K562 (cell line): ENCODE results near the gene PLAC1. TPM values are rescaled to one million over a fixed set of nuclear protein-coding genes. Genes with fewer than 3 reads are reported as not detected.
A peak's percentile ranks its signal among the peaks of the same experiment; 100 is the strongest.

ENCODE experiments used
- ATAC-seq: fragments of 200-7000 bp; cut with Tn5 transposase; 3 replicates; pipeline ENCODE4 v1.9.1; 2020; ENCODE audit warnings: moderate library complexity
- BruUV-seq: library from RNA; stranded (reverse); fragments of 400-500 nt; replicated peaks from 2 replicates; lab custom pipeline; 2021; lab: Mats Ljungman, UMichigan
- CTCF ChIA-PET: fragments of 300-600 bp; formaldehyde crosslinking; extraction: SDS; loops from one replicate; lab custom pipeline; 2021; ENCODE audit warnings: low intra/inter-chr PET ratio; lab: Yijun Ruan, JAX
- POLR2A ChIA-PET: fragments of 300-600, 350-650 bp; sonication (Branson Sonifier 250); formaldehyde crosslinking; extraction: SDS; loops from one replicate; lab custom pipeline; 2021; ENCODE audit warnings: antibody characterized with exemption, inconsistent platforms; lab: Yijun Ruan, JAX
- DNase-seq, 4 experiments: peaks; one replicate each; pipeline versions ENCODE4 v3.0.0 to v3.0.0-alpha.2; 2011 to 2018; ENCODE audit warnings: low spot score in 3 of 4, mixed read lengths in 3 of 4; ENCODE audit errors: extremely low read depth in 1 of 4
- FAIRE-seq: peaks from 2 replicates; lab custom pipeline; 2011; peaks lifted over from hg19 to GRCh38; lab: Jason Lieb, UNC
- H2AFZ ChIP-seq: 2 replicates; pipeline ENCODE4 v1.6.0; 2011; ENCODE audit warnings: low read depth, low read length, control low read depth, inconsistent platforms
- H3K27ac ChIP-seq: fragments of 200-600 bp; 3 replicates; pipeline ENCODE4 v1.8.0; 2011; ENCODE audit warnings: low read depth, mild to moderate bottlenecking, control low read depth, inconsistent platforms, low read length, moderate library complexity, mixed read lengths; ENCODE audit errors: extremely low read depth
- H3K27me3 ChIP-seq, 2 experiments: fragments of 300-600 bp in 1 of 2; 2 replicates in 1 of 2; 3 replicates in 1 of 2; pipeline versions ENCODE4 v1.6.0 to v1.8.0; 2011; ENCODE audit warnings: inconsistent platforms in 2 of 2, low read length in 2 of 2, mild to moderate bottlenecking in 1 of 2, mixed read lengths in 1 of 2, moderate library complexity in 1 of 2; ENCODE audit not compliant: control insufficient read depth in 2 of 2, insufficient read depth in 2 of 2
- H3K36me3 ChIP-seq: fragments of 300-600 bp; 3 replicates; pipeline ENCODE4 v1.8.0; 2011; ENCODE audit warnings: mild to moderate bottlenecking, low read length, inconsistent platforms; ENCODE audit not compliant: control insufficient read depth, insufficient read depth
- H3K4me1 ChIP-seq, 2 experiments: fragments of 200-600 bp in 1 of 2; replicated peaks in 1 of 2; 2 replicates in 1 of 2; 3 replicates in 1 of 2; pipeline versions ENCODE4 v1.5.1 to v1.8.0; 2011; ENCODE audit warnings: inconsistent platforms in 2 of 2, low read length in 2 of 2, mild to moderate bottlenecking in 1 of 2, mixed read lengths in 1 of 2, moderate library complexity in 1 of 2; ENCODE audit not compliant: control insufficient read depth in 2 of 2, insufficient read depth in 2 of 2
- H3K4me2 ChIP-seq: 2 replicates; pipeline ENCODE4 v1.6.1; 2011; ENCODE audit warnings: low read length, control low read depth, inconsistent platforms, mixed read lengths; ENCODE audit not compliant: insufficient read depth
- H3K4me3 ChIP-seq: fragments of 200-600 bp; sonication (generic), shearing (Covaris generic); 2 replicates; pipeline ENCODE4 v1.5.1; 2016; ENCODE audit warnings: control low read depth, inconsistent platforms
- H3K79me2 ChIP-seq: fragments of 200-600 bp; 3 replicates; pipeline ENCODE4 v1.8.0; 2011; ENCODE audit warnings: low read length, inconsistent platforms; ENCODE audit not compliant: control insufficient read depth, insufficient read depth
- H3K9ac ChIP-seq, 2 experiments: 2 replicates each; pipeline versions ENCODE4 v1.6.0 to v1.6.1; 2011; ENCODE audit warnings: low read depth in 2 of 2, low read length in 2 of 2, control low read depth in 1 of 2, inconsistent platforms in 1 of 2, mild to moderate bottlenecking in 1 of 2, mixed read lengths in 1 of 2; ENCODE audit not compliant: insufficient read depth in 1 of 2
- H3K9me1 ChIP-seq: one replicate; pipeline ENCODE4 v1.6.0; 2011; ENCODE audit warnings: inconsistent platforms, mild to moderate bottlenecking, low read length, moderate library complexity; ENCODE audit not compliant: control insufficient read depth, insufficient read depth
- H3K9me3 ChIP-seq: replicated peaks from 2 replicates; pipeline ENCODE4 v1.5.1; 2011; ENCODE audit warnings: low read depth, low read length, inconsistent platforms; ENCODE audit not compliant: control insufficient read depth, insufficient read depth
- H4K20me1 ChIP-seq: replicated peaks from 2 replicates; pipeline ENCODE4 v1.6.1; 2011; ENCODE audit warnings: low read length, inconsistent platforms, mixed read lengths; ENCODE audit not compliant: control insufficient read depth, insufficient read depth
- C11orf30 ChIP-seq: fragments of 450-650 bp; IDR thresholded peaks from 2 replicates; pipeline ENCODE4 v1.6.1; 2016; ENCODE audit warnings: low read depth, mild to moderate bottlenecking
- HDAC6 ChIP-seq: IDR thresholded peaks from 2 replicates; pipeline ENCODE4 v1.6.1; 2012; ENCODE audit warnings: low read depth, mild to moderate bottlenecking, control low read depth, inconsistent platforms, low read length, moderate library complexity
- ZNF197 ChIP-seq: fragments of 200-800 bp; sonication (Bioruptor generic); IDR thresholded peaks from 2 replicates; pipeline ENCODE4 v1.6.1; 2016; ENCODE audit warnings: low read depth, missing genetic modification characterization, missing compliant biosample characterization
- WGBS: fragments of 100-300 bp; shearing (Covaris generic); methylation state at CpG from one replicate; pipeline ENCODE4 v1.1.6; 2016; ENCODE audit warnings: low coverage, mixed read lengths; ENCODE audit not compliant: insufficient coverage; ENCODE audit errors: missing lambda C conversion rate; 5-methylcytosine and 5-hydroxymethylcytosine counted together
- in situ Hi-C: fragments of 300-500 bp; cut with MboI; formaldehyde crosslinking; loops from 4 replicates; pipeline ENCODE4 v1.15.0; 2018; ENCODE audit warnings: inconsistent platforms, mixed read lengths
- intact Hi-C: fragments of 100-400 bp; cut with micrococcal nuclease; formaldehyde crosslinking; loops from 2 replicates; pipeline ENCODE4 v1.14.2; 2022
- polyA plus RNA-seq, 8 experiments: library from polyadenylated mRNA; depleted of rRNA in 4 of 8; stranded (reverse) in 5 of 8; unstranded in 3 of 8; fragments of >200 nt; fragmentation: Nextera tagmentation in 2 of 8; fragmentation: Illumina TruSeq in 1 of 8; extraction: Ambion mirVana in 2 of 8; extraction: Trizol in 1 of 8; gene quantifications; 2 replicates each; pipeline versions ENCODE4 v1.2.1 to v1.2.3, GENCODE V29; 2011 to 2014; ENCODE audit warnings: inconsistent platforms in 1 of 8, missing spikeins in 1 of 8
- total RNA-seq, 7 experiments: library from RNA; depleted of rRNA in 6 of 7; stranded (reverse); fragments of >200 nt in 6 of 7; fragmentation: Illumina TruSeq in 2 of 7; extraction: Trizol in 2 of 7; gene quantifications; 2 replicates each; pipeline versions ENCODE4 v1.2.1 to v1.2.3, GENCODE V29; 2011 to 2021; ENCODE audit warnings: low replicate concordance in 1 of 7
- TF ChIP-seq, protein P1 (sequence below): fragments of 250-450 bp; sonication (Bioruptor Pico); IDR thresholded peaks from 2 replicates; pipeline ENCODE4 v1.5.0; 2020; ENCODE audit warnings: mild to moderate bottlenecking, borderline replicate concordance
- TF ChIP-seq, protein P2 (sequence below): fragments of 450-650 bp; formaldehyde crosslinking; IDR thresholded peaks from 2 replicates; pipeline ENCODE4 v1.4.0; 2022; ENCODE audit warnings: missing genetic modification characterization
- TF ChIP-seq, protein P3 (sequence below): fragments of 450-650 bp; IDR thresholded peaks from 2 replicates; pipeline ENCODE4 v1.6.1; 2016; ENCODE audit warnings: mild to moderate bottlenecking
- TF ChIP-seq, protein P4 (sequence below): IDR thresholded peaks from 2 replicates; pipeline ENCODE4 v1.6.1; 2011; ENCODE audit warnings: borderline replicate concordance, low read depth, mild to moderate bottlenecking, moderate library complexity, low read length; ENCODE audit not compliant: insufficient read depth, poor library complexity, severe bottlenecking

The PLAC1 gene
- total and polyA plus RNA-seq, 9 of the 15 experiments (the other 6 are each of a cell fraction or from before 2014, with no cell fraction given), result 0.82 to 9.1 (median 1.7) TPM

DNA sequence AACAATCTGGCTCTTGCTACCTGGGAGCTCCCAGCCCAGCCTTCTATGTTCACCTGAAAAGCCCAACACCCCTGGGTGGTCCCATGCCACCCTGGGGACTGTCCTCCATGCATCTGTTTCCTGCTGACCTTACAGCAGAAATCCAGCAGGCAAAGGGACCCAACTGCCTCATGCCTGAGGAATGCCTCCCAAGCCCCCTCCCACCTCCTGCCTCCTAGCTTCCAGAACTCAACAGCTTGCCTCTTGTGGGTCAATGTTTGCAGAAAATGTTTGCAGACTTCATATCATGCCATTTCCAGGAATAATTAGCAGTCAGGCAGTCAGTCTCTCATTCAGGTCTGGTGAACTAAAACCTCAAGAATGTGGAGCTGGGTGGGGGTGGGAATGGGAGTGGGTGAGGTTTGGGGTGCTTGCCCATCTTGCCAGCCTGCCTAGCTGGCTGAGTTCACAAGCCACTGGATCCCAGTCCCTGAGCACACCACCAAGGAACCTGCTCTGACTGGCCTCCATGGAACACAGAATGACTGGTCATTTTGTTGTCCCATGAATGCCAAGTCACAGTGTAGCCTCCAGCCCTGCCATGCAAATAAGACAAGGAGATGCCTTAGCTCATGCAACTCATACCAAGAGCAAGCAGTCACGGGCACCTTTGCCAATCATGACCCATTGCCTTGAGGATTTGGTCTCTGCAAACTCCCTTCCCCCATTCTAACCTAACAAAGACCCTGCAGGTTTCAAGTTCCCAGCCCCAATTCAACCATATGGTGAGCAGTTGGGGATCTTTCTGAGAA, 12.1 kb upstream of the PLAC1 start:
- Histone ChIP-seq H3K27ac (peak overlapping the region; percentile 31; the same call in 1 of the 3 replicates), H4K20me1 (no peaks in the 10 kb centered on the region), H3K79me2 (no peaks in the 10 kb centered on the region), H3K27me3 (no peaks in the 10 kb centered on the region; a peak in 1 of 5 replicates), H3K4me3 (no peak overlapping the region), H2AFZ (no peak overlapping the region; the same call in 1 of the 2 replicates), H3K4me1 (no peaks in the 10 kb centered on the region; a peak in 2 of 5 replicates), H3K9ac (peak overlapping the region in 1 of 2 experiments; percentile 20; a peak in 1 of 4 replicates), H3K9me3 (no peaks in the 10 kb centered on the region), H3K36me3 (no peaks in the 10 kb centered on the region), H3K4me2 (no peak overlapping the region), H3K9me1 (no peaks in the 10 kb centered on the region)
- FAIRE-seq (no peak), ATAC-seq (no peak), DNase-seq (peak in 1 of 4 experiments; percentile 6)
- POLR2A ChIA-PET, result interaction anchor here (0.6 kb wide), 1 partner anchor 10 kb away, joined by 4 read pairs; no protein-coding TSS in a partner anchor
- WGBS, result 0% methylated on average over 1 of the region's 1 CpG
- BruUV-seq, result no TSS peak
- CTCF ChIA-PET, result no interaction called here
- intact Hi-C loops, result no loop called here
- in situ Hi-C loops, result no loop called here
- TF ChIP-seq, protein P1, sequence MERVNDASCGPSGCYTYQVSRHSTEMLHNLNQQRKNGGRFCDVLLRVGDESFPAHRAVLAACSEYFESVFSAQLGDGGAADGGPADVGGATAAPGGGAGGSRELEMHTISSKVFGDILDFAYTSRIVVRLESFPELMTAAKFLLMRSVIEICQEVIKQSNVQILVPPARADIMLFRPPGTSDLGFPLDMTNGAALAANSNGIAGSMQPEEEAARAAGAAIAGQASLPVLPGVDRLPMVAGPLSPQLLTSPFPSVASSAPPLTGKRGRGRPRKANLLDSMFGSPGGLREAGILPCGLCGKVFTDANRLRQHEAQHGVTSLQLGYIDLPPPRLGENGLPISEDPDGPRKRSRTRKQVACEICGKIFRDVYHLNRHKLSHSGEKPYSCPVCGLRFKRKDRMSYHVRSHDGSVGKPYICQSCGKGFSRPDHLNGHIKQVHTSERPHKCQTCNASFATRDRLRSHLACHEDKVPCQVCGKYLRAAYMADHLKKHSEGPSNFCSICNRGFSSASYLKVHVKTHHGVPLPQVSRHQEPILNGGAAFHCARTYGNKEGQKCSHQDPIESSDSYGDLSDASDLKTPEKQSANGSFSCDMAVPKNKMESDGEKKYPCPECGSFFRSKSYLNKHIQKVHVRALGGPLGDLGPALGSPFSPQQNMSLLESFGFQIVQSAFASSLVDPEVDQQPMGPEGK (CRISPR knock-in tag), result no peak
- TF ChIP-seq, protein P2, sequence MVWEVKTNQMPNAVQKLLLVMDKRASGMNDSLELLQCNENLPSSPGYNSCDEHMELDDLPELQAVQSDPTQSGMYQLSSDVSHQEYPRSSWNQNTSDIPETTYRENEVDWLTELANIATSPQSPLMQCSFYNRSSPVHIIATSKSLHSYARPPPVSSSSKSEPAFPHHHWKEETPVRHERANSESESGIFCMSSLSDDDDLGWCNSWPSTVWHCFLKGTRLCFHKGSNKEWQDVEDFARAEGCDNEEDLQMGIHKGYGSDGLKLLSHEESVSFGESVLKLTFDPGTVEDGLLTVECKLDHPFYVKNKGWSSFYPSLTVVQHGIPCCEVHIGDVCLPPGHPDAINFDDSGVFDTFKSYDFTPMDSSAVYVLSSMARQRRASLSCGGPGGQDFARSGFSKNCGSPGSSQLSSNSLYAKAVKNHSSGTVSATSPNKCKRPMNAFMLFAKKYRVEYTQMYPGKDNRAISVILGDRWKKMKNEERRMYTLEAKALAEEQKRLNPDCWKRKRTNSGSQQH (CRISPR knock-in tag), result no peak
- TF ChIP-seq ZNF197 (CRISPR knock-in tag) (no peak), HDAC6 (no peak), C11orf30 (peak; percentile 52; the same call in 1 of the 2 replicates)
- TF ChIP-seq, protein P3, sequence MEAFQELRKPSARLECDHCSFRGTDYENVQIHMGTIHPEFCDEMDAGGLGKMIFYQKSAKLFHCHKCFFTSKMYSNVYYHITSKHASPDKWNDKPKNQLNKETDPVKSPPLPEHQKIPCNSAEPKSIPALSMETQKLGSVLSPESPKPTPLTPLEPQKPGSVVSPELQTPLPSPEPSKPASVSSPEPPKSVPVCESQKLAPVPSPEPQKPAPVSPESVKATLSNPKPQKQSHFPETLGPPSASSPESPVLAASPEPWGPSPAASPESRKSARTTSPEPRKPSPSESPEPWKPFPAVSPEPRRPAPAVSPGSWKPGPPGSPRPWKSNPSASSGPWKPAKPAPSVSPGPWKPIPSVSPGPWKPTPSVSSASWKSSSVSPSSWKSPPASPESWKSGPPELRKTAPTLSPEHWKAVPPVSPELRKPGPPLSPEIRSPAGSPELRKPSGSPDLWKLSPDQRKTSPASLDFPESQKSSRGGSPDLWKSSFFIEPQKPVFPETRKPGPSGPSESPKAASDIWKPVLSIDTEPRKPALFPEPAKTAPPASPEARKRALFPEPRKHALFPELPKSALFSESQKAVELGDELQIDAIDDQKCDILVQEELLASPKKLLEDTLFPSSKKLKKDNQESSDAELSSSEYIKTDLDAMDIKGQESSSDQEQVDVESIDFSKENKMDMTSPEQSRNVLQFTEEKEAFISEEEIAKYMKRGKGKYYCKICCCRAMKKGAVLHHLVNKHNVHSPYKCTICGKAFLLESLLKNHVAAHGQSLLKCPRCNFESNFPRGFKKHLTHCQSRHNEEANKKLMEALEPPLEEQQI, result no peak
- TF ChIP-seq, protein P4, sequence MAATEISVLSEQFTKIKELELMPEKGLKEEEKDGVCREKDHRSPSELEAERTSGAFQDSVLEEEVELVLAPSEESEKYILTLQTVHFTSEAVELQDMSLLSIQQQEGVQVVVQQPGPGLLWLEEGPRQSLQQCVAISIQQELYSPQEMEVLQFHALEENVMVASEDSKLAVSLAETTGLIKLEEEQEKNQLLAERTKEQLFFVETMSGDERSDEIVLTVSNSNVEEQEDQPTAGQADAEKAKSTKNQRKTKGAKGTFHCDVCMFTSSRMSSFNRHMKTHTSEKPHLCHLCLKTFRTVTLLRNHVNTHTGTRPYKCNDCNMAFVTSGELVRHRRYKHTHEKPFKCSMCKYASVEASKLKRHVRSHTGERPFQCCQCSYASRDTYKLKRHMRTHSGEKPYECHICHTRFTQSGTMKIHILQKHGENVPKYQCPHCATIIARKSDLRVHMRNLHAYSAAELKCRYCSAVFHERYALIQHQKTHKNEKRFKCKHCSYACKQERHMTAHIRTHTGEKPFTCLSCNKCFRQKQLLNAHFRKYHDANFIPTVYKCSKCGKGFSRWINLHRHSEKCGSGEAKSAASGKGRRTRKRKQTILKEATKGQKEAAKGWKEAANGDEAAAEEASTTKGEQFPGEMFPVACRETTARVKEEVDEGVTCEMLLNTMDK, result no peak
